HL-60 (cell line): Measurements from ENCODE around the gene FBXO42.

Experiments used
- CTCF ChIP-seq: IDR thresholded peaks from one replicate; pipeline ENCODE4 v1.5.1; 2011; ENCODE audit warnings: low read length, control low read depth, inconsistent platforms; ENCODE audit not compliant: insufficient read depth
- GABPA ChIP-seq: IDR thresholded peaks from 2 replicates; pipeline ENCODE4 v1.6.1; 2012; ENCODE audit warnings: low read depth
- POLR2AphosphoS5 ChIP-seq: IDR thresholded peaks from 2 replicates; pipeline ENCODE4 v1.6.1; 2012; ENCODE audit warnings: low read depth

GRCh38 chr1:16267690-16268180 is 84.5 kb downstream of the FBXO42 start:
- TF ChIP-seq CTCF (no peak), GABPA (no peak), POLR2AphosphoS5 (no peak)
